Measurements from ENCODE around the gene UBQLNL.

DNA sequence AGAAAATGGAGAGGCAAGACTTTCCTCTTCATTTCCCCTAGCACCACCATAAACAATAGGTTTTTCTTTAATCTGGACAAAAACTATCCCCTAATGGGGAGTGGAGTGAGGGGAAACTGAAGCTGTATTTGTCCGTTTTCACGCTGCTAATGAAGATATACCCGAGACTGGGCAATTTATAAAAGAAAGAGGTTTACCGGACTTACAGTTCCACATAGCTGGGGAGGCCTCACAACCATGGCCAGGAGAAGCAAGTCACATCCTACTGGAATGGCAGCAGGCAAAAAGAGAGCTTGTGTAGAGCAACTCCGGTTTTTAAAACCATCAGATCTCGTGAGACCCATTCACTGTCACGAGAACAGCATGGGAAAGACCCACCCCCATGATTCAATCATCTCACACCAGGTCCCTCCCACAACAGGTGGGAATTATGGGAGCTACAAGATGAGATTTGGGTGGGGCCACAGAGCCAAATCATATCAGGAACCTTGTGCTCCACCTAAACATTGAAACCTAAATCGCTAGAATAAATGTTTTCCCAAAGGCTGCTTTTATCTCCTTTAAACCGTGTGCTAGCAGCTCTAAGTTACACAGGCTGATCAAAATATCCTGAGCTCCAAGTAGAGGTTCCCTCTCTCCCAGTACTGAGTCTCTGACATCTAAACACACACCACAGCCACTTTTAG, 11.0 kb downstream of the UBQLNL start:
- TF ChIP-seq, protein P1, sequence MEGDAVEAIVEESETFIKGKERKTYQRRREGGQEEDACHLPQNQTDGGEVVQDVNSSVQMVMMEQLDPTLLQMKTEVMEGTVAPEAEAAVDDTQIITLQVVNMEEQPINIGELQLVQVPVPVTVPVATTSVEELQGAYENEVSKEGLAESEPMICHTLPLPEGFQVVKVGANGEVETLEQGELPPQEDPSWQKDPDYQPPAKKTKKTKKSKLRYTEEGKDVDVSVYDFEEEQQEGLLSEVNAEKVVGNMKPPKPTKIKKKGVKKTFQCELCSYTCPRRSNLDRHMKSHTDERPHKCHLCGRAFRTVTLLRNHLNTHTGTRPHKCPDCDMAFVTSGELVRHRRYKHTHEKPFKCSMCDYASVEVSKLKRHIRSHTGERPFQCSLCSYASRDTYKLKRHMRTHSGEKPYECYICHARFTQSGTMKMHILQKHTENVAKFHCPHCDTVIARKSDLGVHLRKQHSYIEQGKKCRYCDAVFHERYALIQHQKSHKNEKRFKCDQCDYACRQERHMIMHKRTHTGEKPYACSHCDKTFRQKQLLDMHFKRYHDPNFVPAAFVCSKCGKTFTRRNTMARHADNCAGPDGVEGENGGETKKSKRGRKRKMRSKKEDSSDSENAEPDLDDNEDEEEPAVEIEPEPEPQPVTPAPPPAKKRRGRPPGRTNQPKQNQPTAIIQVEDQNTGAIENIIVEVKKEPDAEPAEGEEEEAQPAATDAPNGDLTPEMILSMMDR (IDR thresholded peaks at IDR 0.05) = no peak
- no peak for TF ChIP-seq POLR2A (IDR thresholded peaks at IDR 0.05)

Data from Peyer's patch (tissue), 4 donors.